ENCODE measurements around the gene SMYD3. TPM values are rescaled to one million over a fixed set of nuclear protein-coding genes. Genes with fewer than 3 reads are reported as not detected.

Gene SMYD3
- total RNA-seq, 1 donor = 45.5 TPM

GRCh38 chr1:246152986-246153431, 354.1 kb downstream of the SMYD3 start:
- no peak for TF ChIP-seq CTCF (IDR thresholded peaks at IDR 0.05; ENCODE audit: insufficient read depth, low read length)
- no peak for DNase-seq (ENCODE audit: low read depth)
- no peak overlapping the region for H3K4me3 ChIP-seq (ENCODE audit: low read depth, low read length)

GRCh38 chr1:246151796-246152434, 355.2 kb downstream of the SMYD3 start:
- DNase-seq (ENCODE audit: low read depth) = no peak
- TF ChIP-seq CTCF (IDR thresholded peaks at IDR 0.05; ENCODE audit: insufficient read depth, low read length) = no peak
- no peak overlapping the region for H3K4me3 ChIP-seq (ENCODE audit: low read depth, low read length)

GRCh38 chr1:246149543-246149942, 357.5 kb downstream of the SMYD3 start:
- TF ChIP-seq CTCF (IDR thresholded peaks at IDR 0.05; ENCODE audit: insufficient read depth, low read length) = no peak
- no peak overlapping the region for H3K4me3 ChIP-seq (ENCODE audit: low read depth, low read length)
- DNase-seq (ENCODE audit: low read depth) = no peak

- H3K4me3 ChIP-seq (ENCODE audit: low read depth, low read length) = no peak overlapping the region
- TF ChIP-seq CTCF (IDR thresholded peaks at IDR 0.05; ENCODE audit: insufficient read depth, low read length) = no peak
- DNase-seq (ENCODE audit: low read depth) = no peak
These were observed 359.3 kb downstream of the SMYD3 start for GRCh38 chr1:246147524-246148461.

GRCh38 chr1:246146804-246147523, 360.1 kb downstream of the SMYD3 start:
- H3K4me3 ChIP-seq (ENCODE audit: low read depth, low read length) = no peak overlapping the region
- TF ChIP-seq CTCF (IDR thresholded peaks at IDR 0.05; ENCODE audit: insufficient read depth, low read length) = no peak
- DNase-seq (ENCODE audit: low read depth) = no peak

- no peak overlapping the region for H3K4me3 ChIP-seq (ENCODE audit: low read depth, low read length)
- no peak for DNase-seq (ENCODE audit: low read depth)
- TF ChIP-seq CTCF (IDR thresholded peaks at IDR 0.05; ENCODE audit: insufficient read depth, low read length) = no peak
These were observed 361.2 kb downstream of the SMYD3 start for GRCh38 chr1:246145900-246146299.

Data from fibroblast of the aortic adventitia (primary cell).